ENCODE measurements around the gene PTOV1. TPM values are rescaled to one million over a fixed set of nuclear protein-coding genes. Genes with fewer than 3 reads are reported as not detected.

The PTOV1 gene
- total RNA-seq, 1 donor from 2014 or later, result 63.7 TPM

- H3K4me3 ChIP-seq (ENCODE audit: low read length in 3 of 3), result no peak overlapping the region
- peaks cover 35 to 55% (median 51%) of the 10 kb centered on the region in 3 donors for H3K36me3 ChIP-seq (ENCODE audit: control insufficient read depth in 3 of 3, insufficient read depth in 3 of 3, low read length in 3 of 3)
- no peak overlapping the region for H3K9ac ChIP-seq (ENCODE audit: low read depth in 1 of 3, low read length in 3 of 3)
- H3K27ac ChIP-seq (ENCODE audit: low read depth, low read length), result no peak overlapping the region
- no peaks in the 10 kb centered on the region for H3K9me3 ChIP-seq (ENCODE audit: control insufficient read depth in 3 of 3, low read length in 3 of 3)
- peaks cover 13 to 32% (median 18%) of the 10 kb centered on the region in 3 donors for H3K4me1 ChIP-seq (ENCODE audit: control insufficient read depth in 3 of 3, insufficient read depth in 3 of 3, low read length in 3 of 3)
- no peaks in the 10 kb centered on the region for H3K27me3 ChIP-seq (ENCODE audit: control insufficient read depth in 3 of 3, insufficient read depth in 3 of 3, low read length in 3 of 3)
These were observed 10.8 kb downstream of the PTOV1 start for GRCh38 chr19:49861541-49862378.

GRCh38 chr19:49862391-49863253 lies 11.7 kb downstream of the PTOV1 start:
- no peak overlapping the region for H3K4me3 ChIP-seq (ENCODE audit: low read length in 3 of 3)
- no peak overlapping the region for H3K9ac ChIP-seq (ENCODE audit: low read depth in 1 of 3, low read length in 3 of 3)
- no peaks in the 10 kb centered on the region for H3K9me3 ChIP-seq (ENCODE audit: control insufficient read depth in 3 of 3, low read length in 3 of 3)
- peaks cover 15 to 39% (median 22%) of the 10 kb centered on the region in 3 donors for H3K4me1 ChIP-seq (ENCODE audit: control insufficient read depth in 3 of 3, insufficient read depth in 3 of 3, low read length in 3 of 3)
- H3K36me3 ChIP-seq (ENCODE audit: control insufficient read depth in 3 of 3, insufficient read depth in 3 of 3, low read length in 3 of 3), result peaks cover 27 to 46% (median 43%) of the 10 kb centered on the region in 3 donors
- H3K27me3 ChIP-seq (ENCODE audit: control insufficient read depth in 3 of 3, insufficient read depth in 3 of 3, low read length in 3 of 3), result no peaks in the 10 kb centered on the region
- no peak overlapping the region for H3K27ac ChIP-seq (ENCODE audit: low read depth, low read length)

- Histone ChIP-seq H3K27ac (ENCODE audit: low read depth, low read length) (no peak overlapping the region), H3K9me3 (ENCODE audit: control insufficient read depth in 3 of 3, low read length in 3 of 3) (no peaks in the 10 kb centered on the region), H3K36me3 (ENCODE audit: control insufficient read depth in 3 of 3, insufficient read depth in 3 of 3, low read length in 3 of 3) (peaks cover 24 to 41% (median 36%) of the 10 kb centered on the region in 3 donors), H3K4me3 (ENCODE audit: low read length in 3 of 3) (no peak overlapping the region), H3K4me1 (ENCODE audit: control insufficient read depth in 3 of 3, insufficient read depth in 3 of 3, low read length in 3 of 3) (peaks cover 21 to 47% (median 28%) of the 10 kb centered on the region in 3 donors), H3K9ac (ENCODE audit: low read depth in 1 of 3, low read length in 3 of 3) (peak overlapping the region in 1 of 3 donors; percentile 8), H3K27me3 (ENCODE audit: control insufficient read depth in 3 of 3, insufficient read depth in 3 of 3, low read length in 3 of 3) (no peaks in the 10 kb centered on the region)
These were observed 12.4 kb downstream of the PTOV1 start for GRCh38 chr19:49863254-49863934.

- no peak overlapping the region for H3K9ac ChIP-seq (ENCODE audit: low read depth in 1 of 3, low read length in 3 of 3)
- H3K36me3 ChIP-seq (ENCODE audit: control insufficient read depth in 3 of 3, insufficient read depth in 3 of 3, low read length in 3 of 3), result peaks cover 24 to 36% (median 32%) of the 10 kb centered on the region in 3 donors
- H3K4me1 ChIP-seq (ENCODE audit: control insufficient read depth in 3 of 3, insufficient read depth in 3 of 3, low read length in 3 of 3), result peaks cover 25 to 48% (median 31%) of the 10 kb centered on the region in 3 donors
- H3K9me3 ChIP-seq (ENCODE audit: control insufficient read depth in 3 of 3, low read length in 3 of 3), result no peaks in the 10 kb centered on the region
- H3K27me3 ChIP-seq (ENCODE audit: control insufficient read depth in 3 of 3, insufficient read depth in 3 of 3, low read length in 3 of 3), result no peaks in the 10 kb centered on the region
- no peak overlapping the region for H3K27ac ChIP-seq (ENCODE audit: low read depth, low read length)
- no peak overlapping the region for H3K4me3 ChIP-seq (ENCODE audit: low read length in 3 of 3)
These were observed 13.0 kb downstream of the PTOV1 start for GRCh38 chr19:49863935-49864320.

GRCh38 chr19:49864890-49865289 lies 13.9 kb downstream of the PTOV1 start:
- no peak overlapping the region for H3K27ac ChIP-seq (ENCODE audit: low read depth, low read length)
- peaks cover 18 to 32% (median 28%) of the 10 kb centered on the region in 3 donors for H3K36me3 ChIP-seq (ENCODE audit: control insufficient read depth in 3 of 3, insufficient read depth in 3 of 3, low read length in 3 of 3)
- H3K4me1 ChIP-seq (ENCODE audit: control insufficient read depth in 3 of 3, insufficient read depth in 3 of 3, low read length in 3 of 3), result peaks cover 29 to 55% (median 35%) of the 10 kb centered on the region in 3 donors

GRCh38 chr19:49866933-49867782 lies 16.2 kb downstream of the PTOV1 start, which contains the start of gene PNKP:
TSS of gene PNKP (minus strand) at chr19:49867576. CDS start at chr19:49867204, 372 bp downstream.
- Histone ChIP-seq H3K4me1 (ENCODE audit: control insufficient read depth in 3 of 3, insufficient read depth in 3 of 3, low read length in 3 of 3) (peaks cover 45 to 73% (median 46%) of the 10 kb centered on the region in 3 donors), H3K36me3 (ENCODE audit: control insufficient read depth in 3 of 3, insufficient read depth in 3 of 3, low read length in 3 of 3) (peaks cover 25 to 30% (median 28%) of the 10 kb centered on the region in 3 donors), H3K4me3 (ENCODE audit: low read length in 3 of 3) (peak within 1 kb of the TSS; percentile 87 to 94 (median 92)), H3K27ac (ENCODE audit: low read depth, low read length) (peak within 1 kb of the TSS; percentile 96), H3K9me3 (ENCODE audit: control insufficient read depth in 3 of 3, low read length in 3 of 3) (no peaks in the 10 kb centered on the region), H3K27me3 (ENCODE audit: control insufficient read depth in 3 of 3, insufficient read depth in 3 of 3, low read length in 3 of 3) (no peaks in the 10 kb centered on the region), H3K9ac (ENCODE audit: low read depth in 1 of 3, low read length in 3 of 3) (peak within 1 kb of the TSS; percentile 84 to 88 (median 87))

More at GRCh38 chr19:49864890-49865289, 13.9 kb downstream of the PTOV1 start:
- H3K9me3 ChIP-seq (ENCODE audit: control insufficient read depth in 3 of 3, low read length in 3 of 3), result no peaks in the 10 kb centered on the region
- no peak overlapping the region for H3K9ac ChIP-seq (ENCODE audit: low read depth in 1 of 3, low read length in 3 of 3)
- H3K27me3 ChIP-seq (ENCODE audit: control insufficient read depth in 3 of 3, insufficient read depth in 3 of 3, low read length in 3 of 3), result no peaks in the 10 kb centered on the region
- H3K4me3 ChIP-seq (ENCODE audit: low read length in 3 of 3), result no peak overlapping the region

GRCh38 chr19:49869009-49869483 lies 18.1 kb downstream of the PTOV1 start:
- H3K4me1 ChIP-seq (ENCODE audit: control insufficient read depth in 3 of 3, insufficient read depth in 3 of 3, low read length in 3 of 3), result peaks cover 50 to 74% (median 59%) of the 10 kb centered on the region in 3 donors
- peak overlapping the region; percentile 54 to 75 (median 70) for H3K4me3 ChIP-seq (ENCODE audit: low read length in 3 of 3)
- H3K9ac ChIP-seq (ENCODE audit: low read depth in 1 of 3, low read length in 3 of 3), result peak overlapping the region in 2 of 3 donors; percentile 71 to 74
- no peaks in the 10 kb centered on the region for H3K27me3 ChIP-seq (ENCODE audit: control insufficient read depth in 3 of 3, insufficient read depth in 3 of 3, low read length in 3 of 3)
- H3K27ac ChIP-seq (ENCODE audit: low read depth, low read length), result peak overlapping the region; percentile 96
- no peaks in the 10 kb centered on the region for H3K9me3 ChIP-seq (ENCODE audit: control insufficient read depth in 3 of 3, low read length in 3 of 3)
- H3K36me3 ChIP-seq (ENCODE audit: control insufficient read depth in 3 of 3, insufficient read depth in 3 of 3, low read length in 3 of 3), result peaks cover 17 to 21% (median 18%) of the 10 kb centered on the region in 3 donors

- Histone ChIP-seq H3K9me3 (ENCODE audit: control insufficient read depth in 3 of 3, low read length in 3 of 3) (no peaks in the 10 kb centered on the region), H3K4me3 (ENCODE audit: low read length in 3 of 3) (peak overlapping the region; percentile 71 to 82 (median 77)), H3K36me3 (ENCODE audit: control insufficient read depth in 3 of 3, insufficient read depth in 3 of 3, low read length in 3 of 3) (peaks cover 13 to 20% (median 17%) of the 10 kb centered on the region in 3 donors), H3K27me3 (ENCODE audit: control insufficient read depth in 3 of 3, insufficient read depth in 3 of 3, low read length in 3 of 3) (no peaks in the 10 kb centered on the region), H3K9ac (ENCODE audit: low read depth in 1 of 3, low read length in 3 of 3) (peak overlapping the region; percentile 52 to 89 (median 81)), H3K4me1 (ENCODE audit: control insufficient read depth in 3 of 3, insufficient read depth in 3 of 3, low read length in 3 of 3) (peaks cover 56 to 76% (median 66%) of the 10 kb centered on the region in 3 donors), H3K27ac (ENCODE audit: low read depth, low read length) (peak overlapping the region; percentile 96)
These were observed 18.7 kb downstream of the PTOV1 start for GRCh38 chr19:49869484-49870308.

Measured in skeletal muscle tissue (tissue), 4 donors.